HepG2 (cell line): ENCODE results near the gene RECK. TPM values are rescaled to one million over a fixed set of nuclear protein-coding genes. Genes with fewer than 3 reads are reported as not detected.
A peak's percentile ranks its signal among the peaks of the same experiment; 100 is the strongest.

Experiments used
- AGO2 ChIP-seq: fragments of 200-400 bp; formaldehyde crosslinking; optimal IDR thresholded peaks from 2 replicates; pipeline ENCODE3; 2017; ENCODE audit warnings: mild to moderate bottlenecking, low read depth, low read length, moderate library complexity
- ARID4A ChIP-seq: sonication (generic); formaldehyde crosslinking; IDR thresholded peaks from 2 replicates; pipeline ENCODE4 v1.5.0; 2020; ENCODE audit warnings: mild to moderate bottlenecking, missing genetic modification reagents, borderline replicate concordance
- ARNT2 ChIP-seq: sonication (generic); formaldehyde crosslinking; IDR thresholded peaks from 2 replicates; pipeline ENCODE4 v1.8.0; 2022; ENCODE audit warnings: mild to moderate bottlenecking, low read depth, missing genetic modification reagents, moderate library complexity
- CREM ChIP-seq, 2 experiments: sonication (generic) in 1 of 2; formaldehyde crosslinking in 1 of 2; IDR thresholded peaks; 2 replicates each; pipeline versions ENCODE4 v1.4.0 to v1.6.1; 2016 to 2020; ENCODE audit warnings: antibody characterized with exemption in 1 of 2, mild to moderate bottlenecking in 1 of 2, missing genetic modification reagents in 1 of 2
- EHMT2 ChIP-seq: fragments of 200-600 bp; sonication (generic); IDR thresholded peaks from 2 replicates; pipeline ENCODE4 v1.7.0; 2017; ENCODE audit warnings: antibody characterized with exemption, low read depth, low read length, borderline replicate concordance
- ERF ChIP-seq: IDR thresholded peaks from 2 replicates; pipeline ENCODE4 v1.6.1; 2018; ENCODE audit warnings: missing biosample characterization, missing genetic modification reagents
- HDAC1 ChIP-seq: sonication (generic); formaldehyde crosslinking; IDR thresholded peaks from 2 replicates; pipeline ENCODE4 v1.5.1; 2020; ENCODE audit warnings: mild to moderate bottlenecking, missing genetic modification reagents
- HMGXB4 ChIP-seq, 2 experiments: sonication (generic) in 1 of 2; formaldehyde crosslinking in 1 of 2; IDR thresholded peaks; 2 replicates each; pipeline versions ENCODE4 v1.4.0 to v1.6.1; 2018 to 2020; ENCODE audit warnings: missing genetic modification reagents in 2 of 2, borderline replicate concordance in 1 of 2, low read depth in 1 of 2, mild to moderate bottlenecking in 1 of 2, missing biosample characterization in 1 of 2
- MAFG ChIP-seq: sonication (generic); formaldehyde crosslinking; IDR thresholded peaks from 2 replicates; pipeline ENCODE4 v1.5.1; 2020; ENCODE audit warnings: mild to moderate bottlenecking, missing genetic modification reagents
- MTA1 ChIP-seq: sonication (generic); formaldehyde crosslinking; IDR thresholded peaks from 2 replicates; pipeline ENCODE4 v1.4.0; 2020; ENCODE audit warnings: missing genetic modification reagents, mild to moderate bottlenecking, borderline replicate concordance
- MYC ChIP-seq: sonication (generic); formaldehyde crosslinking; IDR thresholded peaks from 2 replicates; pipeline ENCODE4 v1.9.0; 2021; ENCODE audit warnings: missing genetic modification reagents, borderline replicate concordance
- ZBTB7A ChIP-seq: sonication (generic); formaldehyde crosslinking; IDR thresholded peaks from 2 replicates; pipeline ENCODE4 v1.8.0; 2022; ENCODE audit warnings: mild to moderate bottlenecking, missing genetic modification reagents
- ZFY ChIP-seq: sonication (generic); formaldehyde crosslinking; IDR thresholded peaks from 2 replicates; pipeline ENCODE4 v1.4.0; 2020; ENCODE audit warnings: missing genetic modification reagents
- ZMYM4 ChIP-seq: sonication (generic); formaldehyde crosslinking; IDR thresholded peaks from 2 replicates; pipeline ENCODE4 v1.8.1; 2023; ENCODE audit warnings: mild to moderate bottlenecking, missing genetic modification reagents
- ZNF251 ChIP-seq: sonication (generic); formaldehyde crosslinking; IDR thresholded peaks from 2 replicates; pipeline ENCODE4 v1.9.0; 2021; ENCODE audit warnings: mild to moderate bottlenecking, missing genetic modification reagents
- ZNF567 ChIP-seq: sonication (generic); formaldehyde crosslinking; IDR thresholded peaks from 2 replicates; pipeline ENCODE4 v1.8.1; 2023; ENCODE audit warnings: mild to moderate bottlenecking, missing genetic modification reagents, borderline replicate concordance
- ZNF574 ChIP-seq: sonication (generic); formaldehyde crosslinking; IDR thresholded peaks from 2 replicates; pipeline ENCODE4 v1.4.0; 2020; ENCODE audit warnings: missing genetic modification reagents
- ZNF670 ChIP-seq: sonication (generic); formaldehyde crosslinking; IDR thresholded peaks from 2 replicates; pipeline ENCODE4 v1.8.0; 2022; ENCODE audit warnings: mild to moderate bottlenecking, missing genetic modification reagents, borderline replicate concordance
- ZNF816 ChIP-seq: sonication (generic); formaldehyde crosslinking; IDR thresholded peaks from 2 replicates; pipeline ENCODE4 v1.8.0; 2022; ENCODE audit warnings: missing genetic modification reagents, mild to moderate bottlenecking, borderline replicate concordance
- polyA plus RNA-seq, 8 experiments: library from polyadenylated mRNA; depleted of rRNA in 3 of 8; stranded (reverse) in 7 of 8; unstranded in 1 of 8; fragments of >200 nt; fragmentation: Illumina TruSeq in 4 of 8; extraction: Trizol in 4 of 8; gene quantifications; 2 replicates each; pipeline versions ENCODE4 v1.2.1 to v1.2.3, GENCODE V29; 2011 to 2016; ENCODE audit warnings: low read depth in 4 of 8, missing spikeins in 1 of 8, mixed read lengths in 1 of 8; ENCODE audit not compliant: insufficient read depth in 1 of 8
- total RNA-seq, 5 experiments: library from RNA; depleted of rRNA; stranded (reverse); fragments of >200 nt; fragmentation: Illumina TruSeq; extraction: Trizol; gene quantifications; 2 replicates each; pipeline ENCODE4 v1.2.3, GENCODE V29; 2016; ENCODE audit warnings: low read depth in 1 of 5

Gene RECK
- total and polyA plus RNA-seq, 2 of the 13 experiments (the other 11 are each of a cell fraction or from before 2014, with no cell fraction given), result 3.1 to 4.8 TPM

DNA sequence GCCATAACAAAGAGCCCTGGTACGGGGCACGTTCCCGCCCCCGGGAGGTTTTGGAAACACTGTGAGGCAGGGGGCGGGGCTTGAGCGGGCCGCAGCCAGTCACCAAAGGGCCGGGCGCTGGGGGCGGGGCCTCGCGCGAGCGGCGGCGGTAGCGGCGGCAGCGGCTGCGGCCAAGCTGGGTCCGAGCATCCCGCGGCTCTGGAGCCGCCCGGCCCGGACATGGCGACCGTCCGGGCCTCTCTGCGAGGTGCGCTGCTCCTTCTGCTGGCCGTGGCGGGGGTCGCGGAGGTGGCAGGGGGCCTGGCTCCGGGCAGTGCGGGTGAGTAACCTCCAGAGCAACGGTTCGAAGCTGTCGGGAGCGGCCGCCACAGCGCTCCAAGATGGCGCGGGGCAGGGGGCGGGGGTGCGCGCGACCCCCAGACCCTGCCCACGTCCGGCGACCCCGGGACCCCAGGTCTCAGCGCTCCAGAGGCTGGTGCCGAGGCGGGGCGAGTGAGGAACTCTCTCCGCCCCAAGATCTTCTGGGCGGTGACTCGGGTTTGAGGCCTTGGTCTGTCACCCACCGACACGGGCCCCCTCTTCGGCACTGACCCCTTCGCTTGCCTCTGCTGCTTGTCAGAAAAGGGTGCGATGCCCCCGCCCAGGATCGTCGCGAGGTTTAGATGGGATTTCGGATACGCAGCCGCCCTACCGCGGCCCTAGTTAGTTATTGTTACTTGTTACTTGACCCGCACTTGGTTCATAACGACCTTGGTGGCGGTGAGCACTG, at the start of gene RECK (continued):
- TF ChIP-seq HDAC1 (CRISPR knock-in tag) (peak; percentile 30; the same call in 1 of the 2 replicates), ZNF670 (CRISPR knock-in tag) (peak; percentile 60; the same call in 1 of the 2 replicates), MTA1 (CRISPR knock-in tag) (0 out of 2 replicates have a peak, but pooled peaks have one; percentile 56), ZNF567 (CRISPR knock-in tag) (no peak), CREM (IDR thresholded peaks at IDR 0.05) (no peak), CREM (CRISPR knock-in tag; IDR thresholded peaks at IDR 0.05) (no peak), ZMYM4 (peak; percentile 30; the same call in 1 of the 2 replicates), ERF (CRISPR knock-in tag) (0 out of 2 replicates have a peak, but pooled peaks have one; percentile 11), ZNF574 (CRISPR knock-in tag) (0 out of 2 replicates have a peak, but pooled peaks have one; percentile 21), MYC (CRISPR knock-in tag) (peak; percentile 45; the same call in 1 of the 2 replicates), AGO2 (no peak), ZNF251 (CRISPR knock-in tag) (no peak), ZBTB7A (CRISPR knock-in tag) (peak; percentile 93), HMGXB4 (CRISPR knock-in tag; IDR thresholded peaks at IDR 0.05; ENCODE audit: borderline replicate concordance in 1 of 2, low read depth in 1 of 2) (peak in 1 of 2 experiments; percentile 50; a peak in 1 of 4 replicates), ARID4A (CRISPR knock-in tag) (peak; percentile 37; the same call in 1 of the 2 replicates), ARNT2 (CRISPR knock-in tag) (0 out of 2 replicates have a peak, but pooled peaks have one; percentile 3), EHMT2 (no peak), ZNF816 (CRISPR knock-in tag) (peak; percentile 69; the same call in 1 of the 2 replicates), MAFG (no peak), ZFY (peak; percentile 62)
